Skeletal muscle cell (primary cell): Measurements from ENCODE around the gene HOXD13.

Experiments used
- DNase-seq: peaks from one replicate; pipeline ENCODE4 v3.0.0-alpha.2; 2010; ENCODE audit warnings: low read depth
- H3K4me3 ChIP-seq: 2 replicates; pipeline ENCODE4 v1.5.1; 2011; ENCODE audit warnings: low read depth, mild to moderate bottlenecking, control low read depth, low read length, moderate library complexity

Gene HOXD13

GRCh38 chr2:176103742-176104315 lies 11.3 kb downstream of the HOXD13 start:
- DNase-seq = no peak
- no peak overlapping the region for H3K4me3 ChIP-seq

GRCh38 chr2:176104316-176105077 lies 12.0 kb downstream of the HOXD13 start:
- DNase-seq = no peak
- H3K4me3 ChIP-seq = no peak overlapping the region

GRCh38 chr2:176105078-176105729 lies 12.7 kb downstream of the HOXD13 start:
- H3K4me3 ChIP-seq = no peak overlapping the region

GRCh38 chr2:176105730-176106580 lies 13.4 kb downstream of the HOXD13 start:
- no peak overlapping the region for H3K4me3 ChIP-seq
- DNase-seq = no peak

More at GRCh38 chr2:176105078-176105729, 12.7 kb downstream of the HOXD13 start:
- DNase-seq = no peak

- H3K4me3 ChIP-seq = no peak within 1 kb of the TSS
- no peak for DNase-seq
These were observed 14.3 kb downstream of the HOXD13 start, which contains the start of gene HOXD11 for GRCh38 chr2:176106581-176107539. Gene HOXD11 (plus strand): TSS chr2:176107280. CDS start chr2:176107356, 76 bp downstream.

- DNase-seq = no peak
- H3K4me3 ChIP-seq = no peak overlapping the region
These were observed 15.2 kb downstream of the HOXD13 start for GRCh38 chr2:176107731-176108181.

- H3K4me3 ChIP-seq = no peak overlapping the region
These were observed 16.8 kb downstream of the HOXD13 start for GRCh38 chr2:176109192-176109901.

GRCh38 chr2:176109946-176110345 lies 17.4 kb downstream of the HOXD13 start:
- DNase-seq = no peak
- no peak overlapping the region for H3K4me3 ChIP-seq

More at GRCh38 chr2:176109192-176109901, 16.8 kb downstream of the HOXD13 start:
- DNase-seq = no peak

GRCh38 chr2:176110415-176111308 lies 18.1 kb downstream of the HOXD13 start:
- H3K4me3 ChIP-seq = no peak overlapping the region

GRCh38 chr2:176111309-176111663 lies 18.8 kb downstream of the HOXD13 start:
- H3K4me3 ChIP-seq = no peak overlapping the region
- DNase-seq = no peak

More at GRCh38 chr2:176110415-176111308, 18.1 kb downstream of the HOXD13 start:
- DNase-seq = no peak

- no peak overlapping the region for H3K4me3 ChIP-seq
- DNase-seq = no peak
These were observed 19.4 kb downstream of the HOXD13 start for GRCh38 chr2:176111846-176112374.

GRCh38 chr2:176112375-176113302 lies 20.1 kb downstream of the HOXD13 start:
- DNase-seq = no peak
- H3K4me3 ChIP-seq = no peak overlapping the region

- no peak overlapping the region for H3K4me3 ChIP-seq
- no peak for DNase-seq
These were observed 21.8 kb downstream of the HOXD13 start for GRCh38 chr2:176114120-176114929.

- no peak overlapping the region for H3K4me3 ChIP-seq
- DNase-seq = no peak
These were observed 22.6 kb downstream of the HOXD13 start for GRCh38 chr2:176114930-176115625.
